ENCODE results near the gene PRSS21. TPM values are rescaled to one million over a fixed set of nuclear protein-coding genes. Genes with fewer than 3 reads are reported as not detected.

PRSS21 gene
- total RNA-seq, 2 donors from 2014 or later = not detected

Other genes starting within 250 kb of the PRSS21 start
- 10 to 100 TPM; 13.5 to 14.3 TPM for gene KCTD5, start 134.7 kb upstream of the PRSS21 start, total RNA-seq
- gene PRSS27, start 97.0 kb upstream of the PRSS21 start, total RNA-seq = 1 to 10 TPM in 1 of 2 donors, under 1 TPM in 1; 0.71 to 1.4 TPM
- gene SRRM2, start 64.6 kb upstream of the PRSS21 start, total RNA-seq = 100 to 1,000 TPM; 320 to 360 TPM
- 100 to 1,000 TPM; 182 to 196 TPM for gene ELOB, start 40.0 kb upstream of the PRSS21 start, total RNA-seq
- gene PRSS33, start 29.7 kb upstream of the PRSS21 start, total RNA-seq = not detected
- gene PRSS41, start 18.8 kb upstream of the PRSS21 start, total RNA-seq = not detected
- gene ZG16B, start 13.1 kb downstream of the PRSS21 start, total RNA-seq = not detected
- not detected for gene PRSS22, start 40.9 kb downstream of the PRSS21 start, total RNA-seq
- gene FLYWCH2, start 66.0 kb downstream of the PRSS21 start, total RNA-seq = 10 to 100 TPM; 16.0 to 17.6 TPM
- 10 to 100 TPM; 31.0 to 37.7 TPM for gene FLYWCH1, start 94.7 kb downstream of the PRSS21 start, total RNA-seq
- not detected for gene KREMEN2, start 147.0 kb downstream of the PRSS21 start, total RNA-seq
- gene PAQR4, start 152.1 kb downstream of the PRSS21 start, total RNA-seq = 1 to 10 TPM; 2.5 to 5.4 TPM
- 1 to 10 TPM in 1 of 2 donors, under 1 TPM in 1; 0.76 to 1.6 TPM for gene PKMYT1, start 163.2 kb downstream of the PRSS21 start, total RNA-seq
- gene CLDN9, start 195.7 kb downstream of the PRSS21 start, total RNA-seq = not detected
- not detected for gene CLDN6, start 200.9 kb downstream of the PRSS21 start, total RNA-seq
- 100 to 1,000 TPM in 1 of 2 donors, 10 to 100 TPM in 1; 67.1 to 156 TPM for gene TNFRSF12A, start 203.1 kb downstream of the PRSS21 start, total RNA-seq
- 100 to 1,000 TPM in 1 of 2 donors, 10 to 100 TPM in 1; 63.3 to 104 TPM for gene HCFC1R1, start 206.7 kb downstream of the PRSS21 start, total RNA-seq
- 10 to 100 TPM; 21.6 to 25.7 TPM for gene THOC6, start 206.8 kb downstream of the PRSS21 start, total RNA-seq
- gene BICDL2, start 219.7 kb downstream of the PRSS21 start, total RNA-seq = under 1 TPM in 1 of 2 donors, not detected in 1; 0.10 TPM
- gene MMP25, start 229.3 kb downstream of the PRSS21 start, total RNA-seq = 1 to 10 TPM; 4.7 to 5.6 TPM
- gene IL32, start 248.4 kb downstream of the PRSS21 start, total RNA-seq = 10 to 100 TPM; 56.8 to 65.4 TPM